Stomach (tissue), 9 donors: ENCODE results near the gene TK1. TPM values are rescaled to one million over a fixed set of nuclear protein-coding genes. Genes with fewer than 3 reads are reported as not detected.

Source experiments
- DNase-seq, 2 donors: peaks; one replicate each; pipeline versions ENCODE4 v3.0.0 to v3.0.0-alpha.2; 2013 to 2019
- H3K27ac ChIP-seq, 5 donors: fragments of 200-600 bp in 4 of 5; sonication (generic) in 4 of 5; one replicate each; pipeline ENCODE4 v1.5.1; 2013 to 2019; ENCODE audit warnings: mild to moderate bottlenecking in 1 of 5, moderate library complexity in 1 of 5
- H3K27me3 ChIP-seq, 3 donors: fragments of 200-600 bp; sonication (generic); one replicate each; pipeline ENCODE4 v1.5.1; 2017 to 2019; ENCODE audit warnings: mixed run types in 1 of 3
- H3K36me3 ChIP-seq, 4 donors: fragments of 200-600 bp; sonication (generic); 1 replicate in 3 of 4; 2 replicates in 1 of 4; pipeline ENCODE4 v1.5.1; 2016 to 2019
- H3K4me1 ChIP-seq, 4 donors: fragments of 200-600 bp; sonication (generic); one replicate each; pipeline ENCODE4 v1.5.1; 2016 to 2019
- H3K4me3 ChIP-seq, 4 donors: fragments of 200-600 bp; sonication (generic) in 3 of 4; one replicate each; pipeline ENCODE4 v1.5.1; 2016 to 2019; ENCODE audit warnings: mild to moderate bottlenecking in 1 of 4
- H3K9me3 ChIP-seq, 4 donors: fragments of 200-600 bp; sonication (generic); one replicate each; pipeline ENCODE4 v1.5.1; 2016 to 2019
- CTCF ChIP-seq, 7 experiments: fragments of 450-650 bp in 4 of 7; fragments of 200-600 bp in 3 of 7; sonication (generic) in 3 of 7; IDR thresholded peaks; one replicate each; pipeline ENCODE4 v1.5.1; 2016 to 2019; ENCODE audit warnings: antibody characterized with exemption in 7 of 7, control low read depth in 2 of 7, mild to moderate bottlenecking in 1 of 7
- EP300 ChIP-seq: sonication (generic); formaldehyde crosslinking; IDR thresholded peaks from one replicate; pipeline ENCODE4 v1.6.1; 2017; ENCODE audit warnings: antibody characterized with exemption
- POLR2A ChIP-seq, 4 donors: fragments of 450-650 bp; IDR thresholded peaks; one replicate each; pipeline ENCODE4 v1.6.1; 2016; ENCODE audit warnings: antibody characterized with exemption in 4 of 4, control low read depth in 2 of 4, mild to moderate bottlenecking in 1 of 4, moderate library complexity in 1 of 4
- POLR2AphosphoS5 ChIP-seq, 3 donors: sonication (generic); formaldehyde crosslinking; IDR thresholded peaks; one replicate each; pipeline ENCODE4 v1.6.1; 2016; ENCODE audit warnings: antibody characterized with exemption in 3 of 3
- WGBS, 5 donors: extraction: QIAGEN DNeasy Blood & Tissue Kit in 3 of 5; methylation state at CpG; one replicate each; pipeline versions ENCODE4 v1.1.5 to v1.1.7; 2013 to 2018; 5-methylcytosine and 5-hydroxymethylcytosine counted together
- intact Hi-C: fragments of 100-400 bp; cut with DNase I; formaldehyde crosslinking; loops from one replicate; pipeline ENCODE4 v1.15.1; 2023; ENCODE audit warnings: low total_unique reads
- polyA plus RNA-seq, 3 donors: library from polyadenylated mRNA; stranded (reverse); fragments of 200-250 nt; gene quantifications; one replicate each; pipeline ENCODE4 v1.2.3, GENCODE V29; 2013
- total RNA-seq, 5 donors: library from RNA; depleted of rRNA; stranded (reverse); fragments of >200 nt; gene quantifications; one replicate each; pipeline versions ENCODE4 v1.1.0 to v1.2.3, GENCODE V29; 2014 to 2016
- donor health status: healthy with polysubstance abuse.
- donor health status: Bipolar disorder and iron deficiency.
- donor health status: healthy.

The TK1 gene
- total and polyA plus RNA-seq, 8 donors, result 4.5 to 38.1 (median 17.7) TPM

GRCh38 chr17:78168242-78168902 is 18.5 kb downstream of the TK1 start, which contains the start of gene SYNGR2:
SYNGR2 (plus strand) TSS chr17:78168581; CDS start chr17:78168617, 36 bp downstream.
- WGBS, 5 donors, result 1% methylated on average over 30 to 83 of the region's 84 CpGs; no CpG with 5 or more reads in 1 of the 5 donors
- Histone ChIP-seq H3K27me3 (no peaks in the 10 kb centered on the region), H3K27ac (peak within 1 kb of the TSS; percentile 90 to 97 (median 93)), H3K36me3 (peaks cover 6 to 24% (median 21%) of the 10 kb centered on the region in 4 donors), H3K4me1 (peaks cover 43 to 60% (median 56%) of the 10 kb centered on the region in 4 donors), H3K4me3 (peak within 1 kb of the TSS; percentile 73 to 97 (median 92)), H3K9me3 (no peaks in the 10 kb centered on the region)
- peak; percentile 92 to 94 for DNase-seq
- intact Hi-C loops, result no loop called here
- no peak for TF ChIP-seq CTCF (IDR thresholded peaks at IDR 0.05)
- peak; percentile 41 to 96 (median 94) for TF ChIP-seq POLR2AphosphoS5 (IDR thresholded peaks at IDR 0.05)

- intact Hi-C loops, result no loop called here
- H3K4me3 ChIP-seq, result no peak overlapping the region
- H3K27ac ChIP-seq, result no peak overlapping the region
- H3K27me3 ChIP-seq, result no peaks in the 10 kb centered on the region
- peaks cover 23 to 41% (median 36%) of the 10 kb centered on the region in 4 donors for H3K4me1 ChIP-seq
- peaks cover 6 to 11% (median 10%) of the 10 kb centered on the region in 4 donors for H3K36me3 ChIP-seq
- TF ChIP-seq CTCF (IDR thresholded peaks at IDR 0.05), result no peak
- no peak for TF ChIP-seq POLR2AphosphoS5 (IDR thresholded peaks at IDR 0.05)
- no peak for TF ChIP-seq POLR2A (IDR thresholded peaks at IDR 0.05)
- TF ChIP-seq EP300, result no peak
- 53 to 65% (median 58%) methylated on average over 5 to 6 of the region's 6 CpGs for WGBS, 5 donors
- H3K9me3 ChIP-seq, result no peaks in the 10 kb centered on the region
- DNase-seq, result peak in 1 of 2 donors; percentile 71
Observed at GRCh38 chr17:78166416-78166815, 20.4 kb downstream of the TK1 start.

GRCh38 chr17:78164748-78165607 is 21.9 kb downstream of the TK1 start:
- intact Hi-C loops, result no loop called here
- peaks cover 12 to 26% (median 22%) of the 10 kb centered on the region in 4 donors for H3K4me1 ChIP-seq
- no peak for DNase-seq
- no peaks in the 10 kb centered on the region for H3K9me3 ChIP-seq
- 85 to 95% (median 89%) methylated on average over 13 to 16 of the region's 16 CpGs for WGBS, 5 donors
- H3K4me3 ChIP-seq, result no peak overlapping the region
- H3K36me3 ChIP-seq, result no peaks in the 10 kb centered on the region
- TF ChIP-seq CTCF (IDR thresholded peaks at IDR 0.05) (no peak), POLR2A (IDR thresholded peaks at IDR 0.05) (no peak), EP300 (no peak), POLR2AphosphoS5 (IDR thresholded peaks at IDR 0.05) (no peak)
- H3K27me3 ChIP-seq, result no peaks in the 10 kb centered on the region
- H3K27ac ChIP-seq, result no peak overlapping the region

GRCh38 chr17:78163881-78164747 is 22.7 kb downstream of the TK1 start:
- intact Hi-C loops, result no loop called here
- Histone ChIP-seq H3K36me3 (no peaks in the 10 kb centered on the region), H3K27me3 (no peaks in the 10 kb centered on the region), H3K27ac (no peak overlapping the region), H3K4me1 (peaks cover 4 to 18% (median 14%) of the 10 kb centered on the region in 4 donors), H3K9me3 (no peaks in the 10 kb centered on the region), H3K4me3 (no peak overlapping the region)
- 34 to 55% (median 50%) methylated on average over 10 to 22 of the region's 22 CpGs for WGBS, 5 donors
- TF ChIP-seq EP300 (no peak), CTCF (IDR thresholded peaks at IDR 0.05) (no peak), POLR2A (IDR thresholded peaks at IDR 0.05) (no peak), POLR2AphosphoS5 (IDR thresholded peaks at IDR 0.05) (no peak)
- peak in 1 of 2 donors; percentile 80 for DNase-seq
